KOPT-K1 (cell line): ENCODE results near the gene MYO5A.
"Not testable (repeated sequence)": the region's sequence is repeated elsewhere in the genome, so short reads cannot be mapped to it uniquely, and the experiment has no call there.

Experiments used
- H3K27ac ChIP-seq: fragments of 200-600 bp; sonication (generic); 2 replicates; pipeline ENCODE4 v1.5.1; 2016; ENCODE audit warnings: antibody characterized with exemption, mild to moderate bottlenecking, low read depth, low read length; ENCODE audit not compliant: poor library complexity, severe bottlenecking
- H3K36me3 ChIP-seq: fragments of 200-600 bp; sonication (generic); 2 replicates; pipeline ENCODE4 v1.5.1; 2017; ENCODE audit warnings: antibody characterized with exemption, mild to moderate bottlenecking, low read length, moderate library complexity; ENCODE audit not compliant: insufficient read depth
- H3K9me3 ChIP-seq: fragments of 200-600 bp; sonication (generic); 2 replicates; pipeline ENCODE4 v1.5.1; 2017; ENCODE audit warnings: antibody characterized with exemption, low read length, mild to moderate bottlenecking; ENCODE audit not compliant: insufficient read depth, poor library complexity, severe bottlenecking

Gene MYO5A

GRCh38 chr15:52528564-52529340 lies at the start of gene MYO5A:
Gene MYO5A (minus strand): TSS chr15:52528880. CDS start chr15:52528806, 74 bp downstream.
- H3K27ac ChIP-seq: peak within 1 kb of the TSS; percentile 65
- H3K9me3 ChIP-seq: no peaks in the 10 kb centered on the region

GRCh38 chr15:52576692-52577091 lies 48.0 kb upstream of the MYO5A start:
- H3K9me3 ChIP-seq: no peaks in the 10 kb centered on the region
- no peaks in the 10 kb centered on the region for H3K36me3 ChIP-seq
- H3K27ac ChIP-seq: no peak overlapping the region

More at GRCh38 chr15:52528564-52529340, at the start of gene MYO5A:
- H3K36me3 ChIP-seq: no peaks in the 10 kb centered on the region

GRCh38 chr15:52575573-52575972 lies 46.9 kb upstream of the MYO5A start:
- H3K9me3 ChIP-seq, H3K27ac ChIP-seq, H3K36me3 ChIP-seq: not testable (repeated sequence)

- no peak overlapping the region for H3K27ac ChIP-seq
- no peaks in the 10 kb centered on the region for H3K9me3 ChIP-seq
- no peaks in the 10 kb centered on the region for H3K36me3 ChIP-seq
Observed at GRCh38 chr15:52575072-52575471, 46.4 kb upstream of the MYO5A start.

GRCh38 chr15:52574623-52575022 lies 45.9 kb upstream of the MYO5A start:
- not testable (repeated sequence) for H3K9me3 ChIP-seq, H3K36me3 ChIP-seq, H3K27ac ChIP-seq

GRCh38 chr15:52568601-52569585 lies 40.2 kb upstream of the MYO5A start, which contains the start of gene ARPP19:
Gene ARPP19 (minus strand): TSS chr15:52569030. CDS start chr15:52568892, 138 bp downstream.
- H3K27ac ChIP-seq: peak within 1 kb of the TSS; percentile 89
- H3K9me3 ChIP-seq: no peaks in the 10 kb centered on the region
- H3K36me3 ChIP-seq: peaks cover 15% of the 10 kb centered on the region

GRCh38 chr15:52567871-52568600 lies 39.4 kb upstream of the MYO5A start:
- Histone ChIP-seq H3K36me3 (peaks cover 21% of the 10 kb centered on the region), H3K27ac (peak overlapping the region; percentile 89), H3K9me3 (no peaks in the 10 kb centered on the region)

GRCh38 chr15:52566889-52567288 lies 38.2 kb upstream of the MYO5A start:
- Histone ChIP-seq H3K9me3 (no peaks in the 10 kb centered on the region), H3K36me3 (peaks cover 24% of the 10 kb centered on the region), H3K27ac (peak overlapping the region; percentile 89)

- H3K9me3 ChIP-seq, H3K27ac ChIP-seq: not testable (repeated sequence)
- H3K36me3 ChIP-seq: peaks cover 26% of the 10 kb centered on the region
Observed at GRCh38 chr15:52565417-52566358, 37.0 kb upstream of the MYO5A start.

- Histone ChIP-seq H3K9me3 (no peaks in the 10 kb centered on the region), H3K27ac (no peak overlapping the region), H3K36me3 (peaks cover 47% of the 10 kb centered on the region)
Observed at GRCh38 chr15:52563501-52564060, 34.9 kb upstream of the MYO5A start.

- Histone ChIP-seq H3K27ac (no peak overlapping the region), H3K36me3 (peaks cover 74% of the 10 kb centered on the region), H3K9me3 (no peaks in the 10 kb centered on the region)
Observed at GRCh38 chr15:52559575-52559974, 30.9 kb upstream of the MYO5A start.

GRCh38 chr15:52559022-52559421 lies 30.3 kb upstream of the MYO5A start:
- Histone ChIP-seq H3K9me3 (no peaks in the 10 kb centered on the region), H3K36me3 (peaks cover 74% of the 10 kb centered on the region), H3K27ac (no peak overlapping the region)

- Histone ChIP-seq H3K27ac (no peak overlapping the region), H3K36me3 (peaks cover 75% of the 10 kb centered on the region), H3K9me3 (no peaks in the 10 kb centered on the region)
Observed at GRCh38 chr15:52558196-52558595, 29.5 kb upstream of the MYO5A start.

GRCh38 chr15:52557274-52557641 lies 28.6 kb upstream of the MYO5A start:
- Histone ChIP-seq H3K9me3 (no peaks in the 10 kb centered on the region), H3K36me3 (peaks cover 81% of the 10 kb centered on the region), H3K27ac (no peak overlapping the region)
